H1 (cell line): Measurements from ENCODE around the gene AUH. TPM values are rescaled to one million over a fixed set of nuclear protein-coding genes. Genes with fewer than 3 reads are reported as not detected.

Source experiments
- CTCF ChIA-PET: fragments of 300-600 bp; sonication (Branson Sonifier 250); formaldehyde crosslinking; loops from one replicate; lab custom pipeline; 2021; ENCODE audit not compliant: partially characterized antibody; lab: Charles Lee
- POLR2A ChIA-PET: fragments of 300-600 bp; sonication (Branson Sonifier 250); formaldehyde crosslinking; loops from one replicate; lab custom pipeline; 2021; ENCODE audit warnings: inconsistent platforms; ENCODE audit not compliant: partially characterized antibody; lab: Charles Lee
- DNase-seq, 2 experiments: peaks; one replicate each; pipeline versions ENCODE4 v3.0.0 to v3.0.0-alpha.2; 2010 to 2022; ENCODE audit warnings: low spot score in 2 of 2, low read depth in 1 of 2, mixed read lengths in 1 of 2
- FAIRE-seq: peaks from 2 replicates; lab custom pipeline; 2011; peaks lifted over from hg19 to GRCh38; lab: Jason Lieb, UNC
- H2AFZ ChIP-seq: 2 replicates; pipeline ENCODE4 v1.8.1; 2012; ENCODE audit warnings: low read length, inconsistent platforms
- H2AK5ac ChIP-seq: 2 replicates; pipeline ENCODE4 v1.6.1; 2013; ENCODE audit warnings: low read depth, low read length
- H2BK120ac ChIP-seq: replicated peaks from 2 replicates; pipeline ENCODE3; 2013; ENCODE audit warnings: low read depth, low read length, inconsistent platforms
- H2BK12ac ChIP-seq: 2 replicates; pipeline ENCODE4 v1.6.1; 2013; ENCODE audit warnings: low read depth, low read length
- H2BK15ac ChIP-seq: 2 replicates; pipeline ENCODE4 v1.6.1; 2013; ENCODE audit warnings: low read length
- H2BK20ac ChIP-seq: 2 replicates; pipeline ENCODE4 v1.6.1; 2013; ENCODE audit warnings: low read length
- H2BK5ac ChIP-seq: 2 replicates; pipeline ENCODE4 v1.6.1; 2013; ENCODE audit warnings: low read depth, low read length
- H3K14ac ChIP-seq: 2 replicates; pipeline ENCODE4 v1.6.1; 2013; ENCODE audit warnings: inconsistent platforms; ENCODE audit not compliant: insufficient read length
- H3K18ac ChIP-seq: 2 replicates; pipeline ENCODE4 v1.6.1; 2013; ENCODE audit warnings: low read length; ENCODE audit errors: extremely low read depth
- H3K23ac ChIP-seq: 2 replicates; pipeline ENCODE4 v1.6.1; 2013; ENCODE audit warnings: inconsistent platforms; ENCODE audit not compliant: insufficient read length
- H3K23me2 ChIP-seq: 2 replicates; pipeline ENCODE4 v1.6.1; 2013; ENCODE audit warnings: low read depth, low read length
- H3K27ac ChIP-seq: 2 replicates; pipeline ENCODE4 v1.6.1; 2011; ENCODE audit warnings: low read depth, low read length, inconsistent platforms
- H3K27me3 ChIP-seq, 4 experiments: replicated peaks in 1 of 4; 1 replicate in 1 of 4; 2 replicates in 3 of 4; pipeline versions ENCODE4 v1.6.1 to v1.8.1; 2011 to 2013; ENCODE audit warnings: low read length in 3 of 4, mild to moderate bottlenecking in 3 of 4, inconsistent platforms in 2 of 4, mixed read lengths in 2 of 4, moderate library complexity in 1 of 4; ENCODE audit not compliant: control insufficient read depth in 3 of 4, insufficient read depth in 3 of 4; ENCODE audit errors: extremely low read depth in 1 of 4
- H3K36me3 ChIP-seq, 4 experiments: 2 replicates each; pipeline versions ENCODE4 v1.6.1 to v1.8.1; 2011 to 2013; ENCODE audit warnings: mild to moderate bottlenecking in 4 of 4, low read length in 3 of 4, moderate library complexity in 2 of 4, control low read depth in 1 of 4, inconsistent platforms in 1 of 4; ENCODE audit not compliant: insufficient read depth in 4 of 4, control insufficient read depth in 2 of 4
- H3K4ac ChIP-seq: replicated peaks from 2 replicates; pipeline ENCODE3; 2013; ENCODE audit warnings: low read length, low read depth, mixed read lengths, inconsistent platforms; ENCODE audit not compliant: insufficient read length
- H3K4me1 ChIP-seq, 4 experiments: replicated peaks in 1 of 4; 1 replicate in 1 of 4; 2 replicates in 3 of 4; pipeline versions ENCODE4 v1.6.1 to v1.8.1; 2011 to 2013; ENCODE audit warnings: low read length in 3 of 4, inconsistent platforms in 2 of 4, mixed read lengths in 1 of 4; ENCODE audit not compliant: insufficient read depth in 4 of 4, control insufficient read depth in 3 of 4
- H3K4me2 ChIP-seq, 2 experiments: 2 replicates each; pipeline versions ENCODE4 v1.6.1 to v1.8.1; 2011 to 2013; ENCODE audit warnings: low read depth in 2 of 2, low read length in 2 of 2, control low read depth in 1 of 2, inconsistent platforms in 1 of 2, mild to moderate bottlenecking in 1 of 2; ENCODE audit not compliant: insufficient read depth in 1 of 2
- H3K4me3 ChIP-seq, 4 experiments: fragments of 200-600, 300-600 bp in 1 of 4; sonication (generic), shearing (Covaris generic), sonication (Bioruptor Twin) in 1 of 4; 2 replicates each; pipeline versions ENCODE4 v1.5.1 to v1.8.1; 2011 to 2016; ENCODE audit warnings: low read length in 4 of 4, low read depth in 3 of 4, control low read depth in 2 of 4, inconsistent platforms in 2 of 4, mild to moderate bottlenecking in 2 of 4, mixed read lengths in 1 of 4, moderate library complexity in 1 of 4; ENCODE audit not compliant: insufficient read depth in 2 of 4; ENCODE audit errors: extremely low read depth in 1 of 4
- H3K56ac ChIP-seq: replicated peaks from 2 replicates; pipeline ENCODE3; 2013; ENCODE audit warnings: low read depth, mild to moderate bottlenecking, mixed read lengths, low read length, inconsistent platforms; ENCODE audit not compliant: insufficient read length
- H3K79me1 ChIP-seq: 2 replicates; pipeline ENCODE4 v1.6.1; 2013; ENCODE audit warnings: low read depth, low read length, control low read depth
- H3K79me2 ChIP-seq, 2 experiments: 2 replicates each; pipeline versions ENCODE4 v1.6.1 to v1.8.1; 2012 to 2013; ENCODE audit warnings: low read length in 2 of 2, mild to moderate bottlenecking in 2 of 2, inconsistent platforms in 1 of 2; ENCODE audit not compliant: insufficient read depth in 2 of 2, control insufficient read depth in 1 of 2
- H3K9ac ChIP-seq, 4 experiments: replicated peaks in 1 of 4; 1 replicate in 1 of 4; 2 replicates in 3 of 4; pipeline versions ENCODE4 v1.6.1 to v1.8.1; 2011 to 2013; ENCODE audit warnings: low read depth in 3 of 4, low read length in 3 of 4, control low read depth in 2 of 4, mild to moderate bottlenecking in 2 of 4, moderate library complexity in 2 of 4, inconsistent platforms in 1 of 4; ENCODE audit errors: extremely low read depth in 1 of 4
- H3K9me3 ChIP-seq, 2 experiments: 2 replicates each; pipeline versions ENCODE4 v1.6.1 to v1.8.1; 2012 to 2013; ENCODE audit warnings: mild to moderate bottlenecking in 2 of 2, moderate library complexity in 2 of 2, control low read depth in 1 of 2, inconsistent platforms in 1 of 2, low read depth in 1 of 2, low read length in 1 of 2, mixed read lengths in 1 of 2; ENCODE audit not compliant: insufficient read depth in 2 of 2
- H4K20me1 ChIP-seq, 2 experiments: replicated peaks in 1 of 2; 2 replicates each; pipeline versions ENCODE3 to v1.8.1; 2011 to 2013; ENCODE audit warnings: inconsistent platforms in 2 of 2, low read length in 2 of 2, mild to moderate bottlenecking in 1 of 2; ENCODE audit not compliant: insufficient read depth in 2 of 2, control insufficient read depth in 1 of 2
- H4K5ac ChIP-seq: 2 replicates; pipeline ENCODE4 v1.6.1; 2013; ENCODE audit warnings: low read length, low read depth, mixed read lengths, inconsistent platforms; ENCODE audit not compliant: insufficient read length
- H4K8ac ChIP-seq: 2 replicates; pipeline ENCODE4 v1.8.0; 2013; ENCODE audit warnings: mild to moderate bottlenecking, moderate library complexity, low read length, inconsistent platforms; ENCODE audit not compliant: insufficient read depth; ENCODE audit errors: extremely low read depth
- H4K91ac ChIP-seq: replicated peaks from 2 replicates; pipeline ENCODE3; 2013; ENCODE audit warnings: low read length, mixed read lengths, inconsistent platforms; ENCODE audit not compliant: insufficient read length
- BCL11A ChIP-seq, 2 experiments: IDR thresholded peaks; one replicate each; pipeline ENCODE4 v1.6.1; 2011; ENCODE audit warnings: low read depth in 2 of 2, low read length in 2 of 2, mild to moderate bottlenecking in 2 of 2
- WGBS, 2 experiments: shearing (Covaris generic) in 1 of 2; methylation state at CpG; one replicate each; pipeline versions ENCODE4 v1.1.6 to v1.1.7; 2013 to 2015; ENCODE audit warnings: low lambda C conversion rate in 2 of 2, mixed read lengths in 2 of 2, inconsistent platforms in 1 of 2, low coverage in 1 of 2, missing lambda C conversion rate in 1 of 2; ENCODE audit not compliant: insufficient replicate concordance in 2 of 2, insufficient coverage in 1 of 2, insufficient read length in 1 of 2; ENCODE audit errors: extremely low coverage in 1 of 2, missing lambda C conversion rate in 1 of 2; 5-methylcytosine and 5-hydroxymethylcytosine counted together
- polyA plus RNA-seq, 7 experiments: library from polyadenylated mRNA; depleted of rRNA in 3 of 7; stranded (reverse) in 5 of 7; unstranded in 2 of 7; fragments of >200 nt in 5 of 7; fragments of 200-250 nt in 2 of 7; gene quantifications; 1 replicate in 5 of 7; 2 replicates in 1 of 7; 4 replicates in 1 of 7; pipeline versions ENCODE4 v1.2.1 to v1.2.3, GENCODE V29; 2011 to 2013; ENCODE audit warnings: missing spikeins in 2 of 7, mixed read lengths in 2 of 7
- total RNA-seq: library from RNA; stranded (reverse); fragmentation: NEBNext Ultra II Directional; extraction: Animal tissue kit (Norgen Biotek cat#: 25700); gene quantifications from 2 replicates; pipeline ENCODE4 v1.2.1, GENCODE V29; 2021

Gene AUH
- total and polyA plus RNA-seq, 2 of the 8 experiments (the other 6 are each of a cell fraction or from before 2014, with no cell fraction given) = 5.8 to 21.9 TPM

GRCh38 chr9:91308191-91308590 lies 53.5 kb downstream of the AUH start:
- 92% methylated on average over 2 of the region's 2 CpGs; no CpG with 5 or more reads in 1 of the 2 experiments for WGBS, 2 experiments
- H2BK120ac ChIP-seq = no peak overlapping the region
- H2AK5ac ChIP-seq = no peak overlapping the region
- no peak overlapping the region for H4K5ac ChIP-seq
- H2BK20ac ChIP-seq = no peak overlapping the region
- no peak overlapping the region for H3K27ac ChIP-seq
- FAIRE-seq (no peak), DNase-seq (no peak)
- H3K9me3 ChIP-seq = no peaks in the 10 kb centered on the region
- no peak overlapping the region for H3K14ac ChIP-seq
- H3K36me3 ChIP-seq = peaks cover 0 to 2% (median 0%) of the 10 kb centered on the region in 4 experiments; a peak in 1 of 8 replicates
- H3K9ac ChIP-seq = no peak overlapping the region
- no peaks in the 10 kb centered on the region for H3K23me2 ChIP-seq
- H3K4ac ChIP-seq = no peak overlapping the region
- H3K79me2 ChIP-seq = peaks cover 0 to 3% of the 10 kb centered on the region in 2 experiments; a peak in 1 of 4 replicates
- H3K23ac ChIP-seq = no peak overlapping the region
- no peak overlapping the region for H4K91ac ChIP-seq
- peaks cover 0 to 4% (median 1%) of the 10 kb centered on the region in 4 experiments; a peak in 1 of 7 replicates for H3K4me1 ChIP-seq
- no peak overlapping the region for H3K18ac ChIP-seq
- H4K8ac ChIP-seq = no peak overlapping the region
- no peak overlapping the region for H2BK12ac ChIP-seq
- H2BK5ac ChIP-seq = no peak overlapping the region
- no peak for TF ChIP-seq BCL11A (IDR thresholded peaks at IDR 0.05; ENCODE audit: low read depth in 2 of 2, low read length in 2 of 2)
- H3K56ac ChIP-seq = no peak overlapping the region
- H3K27me3 ChIP-seq = no peaks in the 10 kb centered on the region
- ChIA-PET POLR2A (no interaction called here), CTCF (no interaction called here)
- H3K4me2 ChIP-seq = no peak overlapping the region
- H3K4me3 ChIP-seq = no peak overlapping the region
- peaks cover 0 to 3% of the 10 kb centered on the region in 2 experiments for H4K20me1 ChIP-seq
- no peak overlapping the region for H2AFZ ChIP-seq
- H2BK15ac ChIP-seq = no peak overlapping the region
- H3K79me1 ChIP-seq = peaks cover 6% of the 10 kb centered on the region; the same call in 1 of the 2 replicates
